22Rv1 (cell line): ENCODE measurements around the gene CENPQ.

Experiments used
- ZFX ChIP-seq: fragments of 450-650 bp; IDR thresholded peaks from 2 replicates; pipeline ENCODE4 v1.6.1; 2017; ENCODE audit warnings: antibody characterized with exemption, borderline replicate concordance
- TF ChIP-seq, protein P1 (sequence below): fragments of 450-650 bp; IDR thresholded peaks from 2 replicates; pipeline ENCODE4 v1.5.1; 2017; ENCODE audit warnings: mild to moderate bottlenecking

DNA sequence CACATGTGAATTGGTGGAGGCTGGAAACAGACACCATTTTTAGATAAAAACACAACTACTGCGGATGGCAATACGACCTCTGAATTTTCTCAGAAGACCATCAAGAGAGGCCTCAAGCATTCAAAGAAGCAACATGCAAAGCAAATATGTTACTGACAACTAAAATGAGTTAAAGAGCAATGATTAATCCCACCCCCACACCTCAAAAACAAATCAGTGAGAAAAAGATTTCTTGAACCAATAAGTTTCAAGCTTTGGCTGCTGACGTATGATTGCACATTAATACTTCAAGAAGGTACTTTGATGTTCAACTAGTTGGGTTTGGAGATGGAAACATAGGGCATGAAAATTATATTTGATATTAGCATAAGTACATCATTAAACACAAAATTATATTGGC, 1.1 kb upstream of the CENPQ start:
- TF ChIP-seq, protein P1, sequence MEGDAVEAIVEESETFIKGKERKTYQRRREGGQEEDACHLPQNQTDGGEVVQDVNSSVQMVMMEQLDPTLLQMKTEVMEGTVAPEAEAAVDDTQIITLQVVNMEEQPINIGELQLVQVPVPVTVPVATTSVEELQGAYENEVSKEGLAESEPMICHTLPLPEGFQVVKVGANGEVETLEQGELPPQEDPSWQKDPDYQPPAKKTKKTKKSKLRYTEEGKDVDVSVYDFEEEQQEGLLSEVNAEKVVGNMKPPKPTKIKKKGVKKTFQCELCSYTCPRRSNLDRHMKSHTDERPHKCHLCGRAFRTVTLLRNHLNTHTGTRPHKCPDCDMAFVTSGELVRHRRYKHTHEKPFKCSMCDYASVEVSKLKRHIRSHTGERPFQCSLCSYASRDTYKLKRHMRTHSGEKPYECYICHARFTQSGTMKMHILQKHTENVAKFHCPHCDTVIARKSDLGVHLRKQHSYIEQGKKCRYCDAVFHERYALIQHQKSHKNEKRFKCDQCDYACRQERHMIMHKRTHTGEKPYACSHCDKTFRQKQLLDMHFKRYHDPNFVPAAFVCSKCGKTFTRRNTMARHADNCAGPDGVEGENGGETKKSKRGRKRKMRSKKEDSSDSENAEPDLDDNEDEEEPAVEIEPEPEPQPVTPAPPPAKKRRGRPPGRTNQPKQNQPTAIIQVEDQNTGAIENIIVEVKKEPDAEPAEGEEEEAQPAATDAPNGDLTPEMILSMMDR = no peak
- TF ChIP-seq ZFX = no peak
